HepG2 (cell line): ENCODE data around the gene RELL2. TPM values are rescaled to one million over a fixed set of nuclear protein-coding genes. Genes with fewer than 3 reads are reported as not detected.
A peak's percentile ranks its signal among the peaks of the same experiment; 100 is the strongest.

ENCODE experiments used
- ATAC-seq: fragments of 200-7000 bp; cut with Tn5 transposase; 3 replicates; pipeline ENCODE4 v1.9.1; 2020; ENCODE audit warnings: mild to moderate bottlenecking, moderate library complexity
- BruUV-seq: library from RNA; stranded (reverse); fragments of 400-500 nt; replicated peaks from 2 replicates; lab custom pipeline; 2021; lab: Mats Ljungman, UMichigan
- CTCF ChIA-PET: fragments of 300-600 bp; formaldehyde crosslinking; extraction: SDS; loops from one replicate; lab custom pipeline; 2021; ENCODE audit warnings: low total read pairs, inconsistent platforms, low intra/inter-chr PET ratio; lab: Yijun Ruan, JAX
- POLR2A ChIA-PET: fragments of 350-600 bp; sonication (Branson Sonifier 250); formaldehyde crosslinking; loops from one replicate; lab custom pipeline; 2020; ENCODE audit warnings: antibody characterized with exemption, inconsistent platforms; lab: Yijun Ruan, JAX
- DNase-seq: peaks from one replicate; pipeline ENCODE4 v3.0.0-alpha.2; 2015; ENCODE audit warnings: low spot score
- FAIRE-seq: peaks from 3 replicates; lab custom pipeline; 2011; peaks lifted over from hg19 to GRCh38; lab: Jason Lieb, UNC
- H2AFZ ChIP-seq: one replicate; pipeline ENCODE4 v1.6.1; 2011; ENCODE audit warnings: low read length, inconsistent platforms
- H3K27ac ChIP-seq: fragments of 300-600 bp; 3 replicates; pipeline ENCODE4 v1.8.0; 2011; ENCODE audit warnings: mixed run types, mild to moderate bottlenecking, mixed read lengths, low read length, inconsistent platforms; ENCODE audit not compliant: insufficient read depth; ENCODE audit errors: extremely low read length
- H3K27me3 ChIP-seq, 2 experiments: fragments of 200-600 bp in 1 of 2; 2 replicates in 1 of 2; 3 replicates in 1 of 2; pipeline versions ENCODE4 v1.6.0 to v1.8.0; 2011; ENCODE audit warnings: low read length in 2 of 2, mild to moderate bottlenecking in 2 of 2, moderate library complexity in 2 of 2, inconsistent platforms in 1 of 2; ENCODE audit not compliant: insufficient read depth in 2 of 2, control insufficient read depth in 1 of 2
- H3K36me3 ChIP-seq, 2 experiments: fragments of 200-600 bp in 1 of 2; replicated peaks in 1 of 2; 2 replicates in 1 of 2; 3 replicates in 1 of 2; pipeline versions ENCODE4 v1.5.1 to v1.8.0; 2011; ENCODE audit warnings: low read length in 2 of 2, inconsistent platforms in 1 of 2; ENCODE audit not compliant: insufficient read depth in 2 of 2, control insufficient read depth in 1 of 2
- H3K4me1 ChIP-seq: 2 replicates; pipeline ENCODE4 v1.5.1; 2012; ENCODE audit warnings: low read length, inconsistent platforms; ENCODE audit not compliant: insufficient read depth
- H3K4me2 ChIP-seq: 2 replicates; pipeline ENCODE4 v1.6.0; 2011; ENCODE audit warnings: low read depth, low read length, inconsistent platforms
- H3K4me3 ChIP-seq, 3 experiments: fragments of 200-600 bp in 1 of 3; sonication (generic), shearing (Covaris generic) in 1 of 3; replicated peaks in 1 of 3; 2 replicates each; pipeline ENCODE4 v1.5.1; 2011 to 2016; ENCODE audit warnings: low read length in 3 of 3, inconsistent platforms in 2 of 3, low read depth in 2 of 3, mild to moderate bottlenecking in 2 of 3, control low read depth in 1 of 3, mixed read lengths in 1 of 3; ENCODE audit not compliant: insufficient read depth in 1 of 3
- H3K79me2 ChIP-seq: one replicate; pipeline ENCODE4 v1.6.1; 2011; ENCODE audit warnings: low read length, inconsistent platforms; ENCODE audit not compliant: insufficient read depth
- H3K9ac ChIP-seq: 2 replicates; pipeline ENCODE4 v1.6.0; 2011; ENCODE audit warnings: mild to moderate bottlenecking, low read depth, low read length, inconsistent platforms; ENCODE audit not compliant: insufficient read depth
- H3K9me3 ChIP-seq: 2 replicates; pipeline ENCODE4 v1.5.1; 2012; ENCODE audit warnings: mild to moderate bottlenecking, low read length
- H4K20me1 ChIP-seq: 2 replicates; pipeline ENCODE4 v1.6.0; 2011; ENCODE audit warnings: inconsistent platforms, mild to moderate bottlenecking, low read length, moderate library complexity; ENCODE audit not compliant: insufficient read depth
- RERE ChIP-seq: IDR thresholded peaks from 2 replicates; pipeline ENCODE4 v1.6.1; 2016; ENCODE audit warnings: low read depth, missing genetic modification reagents, missing compliant biosample characterization
- ZNF652 ChIP-seq: IDR thresholded peaks from 2 replicates; pipeline ENCODE4 v1.6.1; 2016; ENCODE audit warnings: low read depth, borderline replicate concordance
- WGBS: methylation state at CpG from one replicate; pipeline ENCODE4 v1.1.6; 2017; ENCODE audit warnings: low lambda C conversion rate; 5-methylcytosine and 5-hydroxymethylcytosine counted together
- in situ Hi-C: cut with HindIII; loops from 2 replicates; pipeline ENCODE4 v1.10.0; 2017; ENCODE audit warnings: low pct_unique_long_range_greater_than_20kb; ENCODE audit not compliant: extremely low pct_ligation_motif_present
- intact Hi-C: fragments of 100-400 bp; cut with micrococcal nuclease; formaldehyde crosslinking; loops from one replicate; pipeline ENCODE4 v1.10.0; 2022; ENCODE audit not compliant: unreplicated experiment
- polyA plus RNA-seq, 8 experiments: library from polyadenylated mRNA; depleted of rRNA in 3 of 8; stranded (reverse) in 7 of 8; unstranded in 1 of 8; fragments of >200 nt; fragmentation: Illumina TruSeq in 4 of 8; extraction: Trizol in 4 of 8; gene quantifications; 2 replicates each; pipeline versions ENCODE4 v1.2.1 to v1.2.3, GENCODE V29; 2011 to 2016; ENCODE audit warnings: low read depth in 4 of 8, missing spikeins in 1 of 8, mixed read lengths in 1 of 8; ENCODE audit not compliant: insufficient read depth in 1 of 8
- total RNA-seq, 5 experiments: library from RNA; depleted of rRNA; stranded (reverse); fragments of >200 nt; fragmentation: Illumina TruSeq; extraction: Trizol; gene quantifications; 2 replicates each; pipeline ENCODE4 v1.2.3, GENCODE V29; 2016; ENCODE audit warnings: low read depth in 1 of 5

Gene RELL2
- total and polyA plus RNA-seq, 2 of the 13 experiments (the other 11 are each of a cell fraction or from before 2014, with no cell fraction given) = 6.4 to 8.3 TPM

- Histone ChIP-seq H3K36me3 (peaks cover 2 to 5% of the 10 kb centered on the region in 2 experiments; a peak in 4 of 5 replicates), H3K4me2 (peak overlapping the region; percentile 74), H3K79me2 (peaks cover 64% of the 10 kb centered on the region), H4K20me1 (no peaks in the 10 kb centered on the region), H2AFZ (no peak overlapping the region), H3K4me1 (peaks cover 65% of the 10 kb centered on the region), H3K4me3 (peak overlapping the region in 2 of 3 experiments; percentile 3 to 84; a peak in 2 of 6 replicates), H3K9ac (0 out of 2 replicates have a peak overlapping the region, but pooled peaks have one; percentile 83), H3K9me3 (no peaks in the 10 kb centered on the region), H3K27ac (no peak overlapping the region), H3K27me3 (no peaks in the 10 kb centered on the region)
- DNase-seq (no peak), ATAC-seq (no peak), FAIRE-seq (no peak)
- intact Hi-C loops (no loop called here), in situ Hi-C loops (no loop called here)
- BruUV-seq = no TSS peak
- TF ChIP-seq ZNF652 (CRISPR knock-in tag) (peak; percentile 90), RERE (no peak)
- 74% methylated on average over 9 of the region's 9 CpGs for WGBS
- CTCF ChIA-PET = no interaction called here
- POLR2A ChIA-PET = interaction anchor here (1.8 to 2.0 kb wide), 2 partner anchors 18 to 296 kb away, joined by 4 to 6 read pairs; partner anchors contain the start of gene TAF7
These were observed 20.6 kb upstream of the RELL2 start for GRCh38 chr5:141615991-141616720.
